HCT116 (cell line): ENCODE measurements around the gene MTA3. TPM values are rescaled to one million over a fixed set of nuclear protein-coding genes. Genes with fewer than 3 reads are reported as not detected.

Source experiments
- ATAC-seq: fragments of 200-7000 bp; cut with Tn5 transposase; 2 replicates; pipeline ENCODE4 v1.9.1; 2020; ENCODE audit warnings: mild to moderate bottlenecking, moderate library complexity
- BruUV-seq: library from RNA; stranded (reverse); fragments of 400-500 nt; replicated peaks from 2 replicates; lab custom pipeline; 2021; lab: Mats Ljungman, UMichigan
- CTCF ChIA-PET: fragments of 300-600 bp; sonication (Branson Sonifier 250); formaldehyde crosslinking; loops from one replicate; lab custom pipeline; 2021; ENCODE audit warnings: antibody characterized with exemption; lab: Charles Lee
- POLR2A ChIA-PET: fragments of 300-600, 350-600 bp; sonication (Branson Sonifier 250); formaldehyde crosslinking; loops from one replicate; lab custom pipeline; 2021; ENCODE audit warnings: antibody characterized with exemption; lab: Charles Lee
- RAD21 ChIA-PET, 2 experiments: fragments of 300-600 bp; sonication (Branson Sonifier 250); formaldehyde crosslinking; loops; one replicate each; lab custom pipeline; 2023; ENCODE audit warnings: low total read pairs in 2 of 2; ENCODE audit not compliant: uncharacterized antibody in 2 of 2, unreplicated experiment in 2 of 2, low non-redundant PET in 1 of 2; lab: Charles Lee
- DNase-seq: peaks from one replicate; pipeline ENCODE4 v3.0.0-alpha.2; 2010; ENCODE audit warnings: low read depth, low spot score
- H2AFZ ChIP-seq: fragments of 200-600 bp; shearing (Covaris generic), sonication (generic); 2 replicates; pipeline ENCODE4 v1.6.1; 2017; ENCODE audit warnings: low read depth, mixed run types, mixed read lengths, antibody characterized with exemption, low read length; ENCODE audit not compliant: poor library complexity, severe bottlenecking
- H3K27ac ChIP-seq: 2 replicates; pipeline ENCODE4 v1.5.1; 2012; ENCODE audit warnings: low read depth, low read length
- H3K27me3 ChIP-seq: fragments of 200-600 bp; sonication (generic); 2 replicates; pipeline ENCODE4 v1.6.1; 2016; ENCODE audit warnings: mixed run types, low read length, mixed read lengths; ENCODE audit not compliant: insufficient read depth
- H3K36me3 ChIP-seq, 2 experiments: fragments of 200-500 bp in 1 of 2; fragments of 200-600 bp in 1 of 2; sonication (Bioruptor generic) in 1 of 2; sonication (generic) in 1 of 2; 2 replicates each; pipeline versions ENCODE4 v1.5.1 to v1.6.1; 2014 to 2016; ENCODE audit warnings: low read length in 2 of 2, inconsistent platforms in 1 of 2, mixed read lengths in 1 of 2, mixed run types in 1 of 2; ENCODE audit not compliant: insufficient read depth in 2 of 2, control insufficient read depth in 1 of 2
- H3K4me1 ChIP-seq, 2 experiments: fragments of 200-600 bp in 1 of 2; sonication (generic) in 1 of 2; 2 replicates each; pipeline versions ENCODE4 v1.5.1 to v1.6.1; 2012 to 2017; ENCODE audit warnings: low read length in 2 of 2, inconsistent platforms in 1 of 2, mild to moderate bottlenecking in 1 of 2, mixed read lengths in 1 of 2, mixed run types in 1 of 2, moderate library complexity in 1 of 2; ENCODE audit not compliant: insufficient read depth in 2 of 2, control insufficient read depth in 1 of 2
- H3K4me2 ChIP-seq: fragments of 200-600 bp; sonication (generic); 2 replicates; pipeline ENCODE4 v1.6.1; 2017; ENCODE audit warnings: mixed run types, low read length, mixed read lengths
- H3K4me3 ChIP-seq, 2 experiments: fragments of 200-600 bp in 1 of 2; sonication (generic) in 1 of 2; replicated peaks in 1 of 2; 2 replicates each; pipeline ENCODE4 v1.5.1; 2011 to 2016; ENCODE audit warnings: low read length in 2 of 2, control low read depth in 1 of 2, low read depth in 1 of 2, mild to moderate bottlenecking in 1 of 2, mixed read lengths in 1 of 2, mixed run types in 1 of 2
- H3K79me2 ChIP-seq: fragments of 200-600 bp; sonication (generic); 2 replicates; pipeline ENCODE4 v1.6.1; 2017; ENCODE audit warnings: mild to moderate bottlenecking, mixed run types, low read length, moderate library complexity, mixed read lengths; ENCODE audit not compliant: insufficient read depth
- H3K9ac ChIP-seq: fragments of 200-600 bp; sonication (generic); 2 replicates; pipeline ENCODE4 v1.6.1; 2016; ENCODE audit warnings: low read length, mixed read lengths
- H3K9me2 ChIP-seq: fragments of 200-600 bp; sonication (generic), shearing (Covaris generic); 2 replicates; pipeline ENCODE4 v1.6.1; 2017; ENCODE audit warnings: mixed run types, mild to moderate bottlenecking, moderate library complexity; ENCODE audit not compliant: insufficient read depth
- H3K9me3 ChIP-seq, 2 experiments: fragments of 200-500 bp in 1 of 2; fragments of 200-600 bp in 1 of 2; sonication (Bioruptor generic) in 1 of 2; sonication (generic) in 1 of 2; 2 replicates each; pipeline ENCODE4 v1.6.1; 2014 to 2017; ENCODE audit warnings: low read length in 2 of 2, mixed read lengths in 2 of 2, inconsistent platforms in 1 of 2, low read depth in 1 of 2, mild to moderate bottlenecking in 1 of 2, mixed run types in 1 of 2, moderate library complexity in 1 of 2; ENCODE audit not compliant: control insufficient read depth in 1 of 2, insufficient read depth in 1 of 2
- H4K20me1 ChIP-seq: fragments of 200-600 bp; sonication (generic), shearing (Covaris generic); 2 replicates; pipeline ENCODE4 v1.6.1; 2017; ENCODE audit warnings: mixed run types, mild to moderate bottlenecking, moderate library complexity; ENCODE audit not compliant: insufficient read depth
- CBX3 ChIP-seq: IDR thresholded peaks from 2 replicates; pipeline ENCODE4 v1.6.1; 2012; ENCODE audit warnings: low read depth
- CTCF ChIP-seq, 3 experiments: fragments of 200-600 bp in 1 of 3; sonication (generic) in 1 of 3; IDR thresholded peaks in 2 of 3; conservative IDR thresholded peaks in 1 of 3; 2 replicates each; pipeline ENCODE4 v1.5.1; 2012 to 2017; ENCODE audit warnings: low read depth in 2 of 3, low read length in 2 of 3, antibody characterized with exemption in 1 of 3, borderline replicate concordance in 1 of 3, control low read depth in 1 of 3, mild to moderate bottlenecking in 1 of 3, mixed read lengths in 1 of 3, mixed run types in 1 of 3, moderate library complexity in 1 of 3; ENCODE audit not compliant: insufficient read depth in 1 of 3
- EGR1 ChIP-seq: IDR thresholded peaks from 2 replicates; pipeline ENCODE4 v1.6.1; 2012; ENCODE audit warnings: low read depth
- ELF1 ChIP-seq: IDR thresholded peaks from 2 replicates; pipeline ENCODE4 v1.6.1; 2012; ENCODE audit warnings: low read depth, borderline replicate concordance
- EZH2 ChIP-seq: fragments of 200-600 bp; sonication (generic); IDR thresholded peaks from 2 replicates; pipeline ENCODE4 v1.6.1; 2017; ENCODE audit warnings: antibody characterized with exemption, mixed run types
- EZH2phosphoT487 ChIP-seq: fragments of 200-600 bp; IDR thresholded peaks from 2 replicates; pipeline ENCODE4 v1.6.1; 2018; ENCODE audit warnings: antibody characterized with exemption, borderline replicate concordance
- FOSL1 ChIP-seq: IDR thresholded peaks from 2 replicates; pipeline ENCODE4 v1.6.1; 2012; ENCODE audit warnings: low read depth
- JUND ChIP-seq: IDR thresholded peaks from 2 replicates; pipeline ENCODE4 v1.6.1; 2012
- MAX ChIP-seq: IDR thresholded peaks from 2 replicates; pipeline ENCODE4 v1.6.1; 2012
- RAD21 ChIP-seq: IDR thresholded peaks from 2 replicates; pipeline ENCODE4 v1.6.1; 2012; ENCODE audit warnings: low read depth, mild to moderate bottlenecking
- TCF7L2 ChIP-seq: IDR thresholded peaks from 2 replicates; pipeline ENCODE4 v1.7.0; 2011; ENCODE audit warnings: borderline replicate concordance, inconsistent platforms; ENCODE audit not compliant: insufficient read depth, insufficient read length; ENCODE audit errors: extremely low read depth
- YY1 ChIP-seq: IDR thresholded peaks from 2 replicates; pipeline ENCODE4 v1.6.1; 2011; ENCODE audit warnings: low read length, low read depth, moderate library complexity, mild to moderate bottlenecking; ENCODE audit not compliant: insufficient replicate concordance; ENCODE audit errors: extremely low read depth
- ZBTB33 ChIP-seq: IDR thresholded peaks from 2 replicates; pipeline ENCODE4 v1.6.1; 2011; ENCODE audit warnings: mild to moderate bottlenecking, low read length, moderate library complexity; ENCODE audit not compliant: insufficient replicate concordance; ENCODE audit errors: extremely low read depth
- ZNF274 ChIP-seq: fragments of 200-500 bp; sonication (Bioruptor generic); IDR thresholded peaks from 2 replicates; pipeline ENCODE4 v1.6.1; 2014; ENCODE audit warnings: mild to moderate bottlenecking, low read depth, low read length, inconsistent platforms
- intact Hi-C: fragments of 100-400 bp; cut with micrococcal nuclease; formaldehyde crosslinking; loops from 2 replicates; pipeline ENCODE4 v1.10.0; 2022
- total RNA-seq: library from RNA; stranded (reverse); gene quantifications from one replicate; pipeline ENCODE4 v1.2.1, GENCODE V29; 2021; ENCODE audit not compliant: unreplicated experiment

The MTA3 gene
- total RNA-seq, 1 experiment from 2014 or later = 46.3 TPM

- TF ChIP-seq CTCF (IDR thresholded peaks at IDR 0.05 in 2 of 3, conservative IDR thresholded peaks at IDR 0.05 in 1 of 3; ENCODE audit: borderline replicate concordance in 1 of 3, insufficient read depth in 1 of 3, low read depth in 2 of 3, low read length in 2 of 3) = no peak
- TF ChIP-seq YY1 = no peak
- no peak for TF ChIP-seq CBX3
- TF ChIP-seq FOSL1 = no peak
- no peak overlapping the region for H3K4me2 ChIP-seq
- H3K9me3 ChIP-seq = no peaks in the 10 kb centered on the region
- no peaks in the 10 kb centered on the region for H3K27me3 ChIP-seq
- no peaks in the 10 kb centered on the region for H3K79me2 ChIP-seq
- no peak overlapping the region for H2AFZ ChIP-seq
- no peaks in the 10 kb centered on the region for H3K9me2 ChIP-seq
- H3K9ac ChIP-seq = no peak overlapping the region
- H3K4me3 ChIP-seq = no peak overlapping the region
- H4K20me1 ChIP-seq = no peaks in the 10 kb centered on the region
- POLR2A ChIA-PET = no interaction called here
- ATAC-seq (no peak), DNase-seq (no peak)
- CTCF ChIA-PET = no interaction called here
- no peak overlapping the region for H3K27ac ChIP-seq
- H3K36me3 ChIP-seq = no peaks in the 10 kb centered on the region
- no TSS peak for BruUV-seq
- H3K4me1 ChIP-seq = peaks cover 0 to 3% of the 10 kb centered on the region in 2 experiments; a peak in 1 of 4 replicates
- intact Hi-C loops = no loop called here
- RAD21 ChIA-PET = no interaction called here
These were observed 199.7 kb downstream of the MTA3 start for GRCh38 chr2:42767899-42768705.

- no peak for DNase-seq
- TF ChIP-seq EZH2 (no peak), RAD21 (no peak), MAX (no peak), JUND (no peak), EGR1 (no peak), ZBTB33 (no peak), ZNF274 (no peak), ELF1 (no peak), EZH2phosphoT487 (no peak), TCF7L2 (no peak), FOSL1 (no peak)
These were observed 200.3 kb downstream of the MTA3 start for GRCh38 chr2:42768706-42769256.

More at GRCh38 chr2:42768706-42769256, 200.3 kb downstream of the MTA3 start:
- CTCF ChIA-PET = no interaction called here
- RAD21 ChIA-PET = no interaction called here
- Histone ChIP-seq H2AFZ (no peak overlapping the region), H3K79me2 (no peaks in the 10 kb centered on the region), H4K20me1 (no peaks in the 10 kb centered on the region), H3K9ac (no peak overlapping the region), H3K4me3 (no peak overlapping the region), H3K4me2 (no peak overlapping the region), H3K9me2 (no peaks in the 10 kb centered on the region), H3K27me3 (no peaks in the 10 kb centered on the region), H3K36me3 (no peaks in the 10 kb centered on the region), H3K4me1 (peaks cover 0 to 3% of the 10 kb centered on the region in 2 experiments; a peak in 1 of 4 replicates), H3K9me3 (no peaks in the 10 kb centered on the region), H3K27ac (no peak overlapping the region)
- intact Hi-C loops = no loop called here
- BruUV-seq = no TSS peak
- POLR2A ChIA-PET = no interaction called here
- ATAC-seq = no peak
